A549 (cell line): Measurements from ENCODE around the gene MYLIP. TPM values are rescaled to one million over a fixed set of nuclear protein-coding genes. Genes with fewer than 3 reads are reported as not detected.

Source experiments
- ATAC-seq, 2 experiments: fragments of 200-7000 bp in 1 of 2; fragments of >200 bp in 1 of 2; cut with Nextera tagmentation in 1 of 2; cut with Tn5 transposase in 1 of 2; 3 replicates each; pipeline versions ENCODE4 v1.8.0 to v1.9.1; 2018 to 2020; ENCODE audit warnings: mild to moderate bottlenecking in 1 of 2, moderate library complexity in 1 of 2
- CTCF ChIA-PET: fragments of 300-600 bp; sonication (Branson Sonifier 250); formaldehyde crosslinking; extraction: SDS; loops from one replicate; lab custom pipeline; 2021; ENCODE audit warnings: antibody characterized with exemption, inconsistent platforms; lab: Yijun Ruan, JAX
- POLR2A ChIA-PET: fragments of 350-600 bp; formaldehyde crosslinking; extraction: SDS; loops from one replicate; lab custom pipeline; 2021; ENCODE audit warnings: antibody characterized with exemption, inconsistent platforms; lab: Yijun Ruan, JAX
- DNase-seq, 2 experiments: peaks; one replicate each; pipeline versions ENCODE4 v3.0.0 to v3.0.0-alpha.2; 2011 to 2016; ENCODE audit warnings: low read depth in 1 of 2, low spot score in 1 of 2
- FAIRE-seq: peaks from 2 replicates; lab custom pipeline; 2011; peaks lifted over from hg19 to GRCh38; lab: Jason Lieb, UNC
- H3K27ac ChIP-seq, 2 experiments: fragments of >200 bp; sonication (Bioruptor Twin); formaldehyde crosslinking; 3 replicates each; pipeline ENCODE4 v1.5.1; 2016 to 2017
- H3K4me1 ChIP-seq: fragments of >200 bp; sonication (Bioruptor Twin); formaldehyde crosslinking; 3 replicates; pipeline ENCODE4 v1.6.1; 2016
- H3K4me2 ChIP-seq: fragments of >200 bp; sonication (Bioruptor Twin); formaldehyde crosslinking; 3 replicates; pipeline ENCODE4 v1.6.1; 2016
- H3K4me3 ChIP-seq: fragments of >200 bp; sonication (Bioruptor Twin); formaldehyde crosslinking; 3 replicates; pipeline ENCODE4 v1.5.1; 2016
- H3K9me3 ChIP-seq: fragments of >200 bp; sonication (Bioruptor Twin); formaldehyde crosslinking; 3 replicates; pipeline ENCODE4 v1.6.1; 2016
- CEBPB ChIP-seq, 2 experiments: fragments of >200 bp in 1 of 2; sonication (Bioruptor Twin) in 1 of 2; formaldehyde crosslinking in 1 of 2; IDR thresholded peaks; 2 replicates each; pipeline ENCODE4 v1.6.1; 2012 to 2016
- EP300 ChIP-seq, 2 experiments: fragments of >200 bp; sonication (Bioruptor Twin); formaldehyde crosslinking; IDR thresholded peaks; 2 replicates in 1 of 2; 3 replicates in 1 of 2; pipeline ENCODE4 v1.6.1; 2016 to 2017
- FOXS1 ChIP-seq: fragments of 250-450 bp; sonication (Bioruptor Pico); IDR thresholded peaks from 2 replicates; pipeline ENCODE4 v1.5.0; 2020; ENCODE audit warnings: mild to moderate bottlenecking, moderate library complexity
- GATA3 ChIP-seq: IDR thresholded peaks from 2 replicates; pipeline ENCODE4 v1.6.1; 2012; ENCODE audit warnings: borderline replicate concordance
- HDAC2 ChIP-seq: fragments of 200-600 bp; sonication (generic); IDR thresholded peaks from 2 replicates; pipeline ENCODE4 v1.6.1; 2016
- HOXB13 ChIP-seq: fragments of 250-450 bp; sonication (Bioruptor Pico); IDR thresholded peaks from 2 replicates; pipeline ENCODE4 v1.5.0; 2020; ENCODE audit warnings: low read depth, mild to moderate bottlenecking, moderate library complexity
- JUNB ChIP-seq: fragments of >200 bp; sonication (Bioruptor Twin); formaldehyde crosslinking; IDR thresholded peaks from 2 replicates; pipeline ENCODE4 v1.6.1; 2016
- KDM1A ChIP-seq: fragments of 200-600 bp; sonication (generic); IDR thresholded peaks from 2 replicates; pipeline ENCODE4 v1.6.1; 2016; ENCODE audit warnings: low read depth, mild to moderate bottlenecking
- MYC ChIP-seq: IDR thresholded peaks from 2 replicates; pipeline ENCODE4 v1.6.1; 2012; ENCODE audit warnings: mild to moderate bottlenecking, inconsistent platforms, low read length, improper control_type of control experiment, borderline replicate concordance
- PHF8 ChIP-seq: fragments of 200-600 bp; sonication (generic); IDR thresholded peaks from 2 replicates; pipeline ENCODE4 v1.6.1; 2016; ENCODE audit warnings: low read depth, mild to moderate bottlenecking, antibody characterized with exemption, moderate library complexity, borderline replicate concordance
- POLR2AphosphoS2 ChIP-seq: conservative IDR thresholded peaks from 2 replicates; pipeline ENCODE4 v1.6.1; 2012; ENCODE audit warnings: low read length, improper control_type of control experiment, inconsistent platforms
- RAD21 ChIP-seq, 2 experiments: fragments of >200 bp in 1 of 2; sonication (Bioruptor Twin) in 1 of 2; formaldehyde crosslinking in 1 of 2; IDR thresholded peaks in 1 of 2; conservative IDR thresholded peaks in 1 of 2; 2 replicates in 1 of 2; 3 replicates in 1 of 2; pipeline ENCODE4 v1.6.1; 2012 to 2018; ENCODE audit warnings: inconsistent platforms in 1 of 2
- RARB ChIP-seq: fragments of 250-450 bp; sonication (Bioruptor Pico); IDR thresholded peaks from 2 replicates; pipeline ENCODE4 v1.8.0; 2021; ENCODE audit warnings: mild to moderate bottlenecking, moderate library complexity
- SMC3 ChIP-seq: fragments of >200 bp; sonication (Bioruptor Twin); formaldehyde crosslinking; IDR thresholded peaks from 3 replicates; pipeline ENCODE4 v1.6.1; 2018; ENCODE audit warnings: inconsistent platforms
- WGBS: methylation state at CpG from one replicate; pipeline ENCODE4 v1.1.6; 2017; ENCODE audit errors: missing lambda C conversion rate; 5-methylcytosine and 5-hydroxymethylcytosine counted together
- polyA plus RNA-seq, 4 experiments: library from polyadenylated mRNA; depleted of rRNA in 3 of 4; stranded (reverse); fragments of >200 nt; fragmentation: RNase III in 1 of 4; extraction: RNeasy Plus Mini Kit Qiagen cat#74134 plus additional on column Dnase treatment in 1 of 4; gene quantifications; 2 replicates in 3 of 4; 3 replicates in 1 of 4; pipeline ENCODE4 v1.2.3, GENCODE V29; 2011 to 2017
- TF ChIP-seq, protein P1 (sequence below): fragments of 250-450 bp; sonication (Bioruptor Pico); IDR thresholded peaks from 2 replicates; pipeline ENCODE4 v1.5.0; 2021; ENCODE audit warnings: mild to moderate bottlenecking, moderate library complexity, borderline replicate concordance
- TF ChIP-seq, protein P2 (sequence below): fragments of 150-350 bp; IDR thresholded peaks from 2 replicates; pipeline ENCODE4 v1.6.1; 2014; ENCODE audit warnings: low read depth, mild to moderate bottlenecking, low read length
- TF ChIP-seq, protein P3 (sequence below): fragments of 200-600 bp; sonication (generic); IDR thresholded peaks from 2 replicates; pipeline ENCODE4 v1.6.1; 2016; ENCODE audit warnings: antibody characterized with exemption, mild to moderate bottlenecking, moderate library complexity
- TF ChIP-seq, protein P4 (sequence below): fragments of >200 bp; sonication (Bioruptor Twin); formaldehyde crosslinking; IDR thresholded peaks from 3 replicates; pipeline ENCODE4 v1.5.1; 2016

MYLIP gene
- polyA plus RNA-seq, 2 of the 4 experiments (the other 2 are of a cell fraction): 2.3 to 9.1 TPM

DNA sequence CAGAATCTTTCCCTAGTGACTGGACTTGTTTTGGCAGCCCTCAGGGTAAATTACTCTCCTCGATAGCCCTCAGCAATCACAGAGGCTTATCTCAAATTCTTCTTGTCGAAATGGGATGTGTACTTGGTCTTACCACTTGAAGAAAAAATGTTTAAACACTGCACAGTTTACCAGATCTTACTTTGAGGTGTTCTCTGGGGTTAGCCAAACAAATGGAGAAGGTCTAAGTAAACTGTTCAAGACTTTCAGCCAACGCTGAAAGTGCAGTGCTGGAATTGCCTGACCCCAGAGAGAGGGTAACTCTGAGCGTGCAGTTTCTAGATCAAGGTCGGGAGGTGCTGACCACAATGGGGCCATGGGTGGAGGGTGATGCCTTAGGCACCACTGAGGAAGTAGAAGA is 39.2 kb downstream of the MYLIP start:
- ATAC-seq (no peak), FAIRE-seq (no peak), DNase-seq (no peak)
- Histone ChIP-seq H3K4me1 (no peaks in the 10 kb centered on the region), H3K27ac (no peak overlapping the region), H3K4me3 (no peak overlapping the region), H3K4me2 (no peak overlapping the region), H3K9me3 (no peaks in the 10 kb centered on the region)
- no peak for TF ChIP-seq HDAC2
- TF ChIP-seq, protein P1, sequence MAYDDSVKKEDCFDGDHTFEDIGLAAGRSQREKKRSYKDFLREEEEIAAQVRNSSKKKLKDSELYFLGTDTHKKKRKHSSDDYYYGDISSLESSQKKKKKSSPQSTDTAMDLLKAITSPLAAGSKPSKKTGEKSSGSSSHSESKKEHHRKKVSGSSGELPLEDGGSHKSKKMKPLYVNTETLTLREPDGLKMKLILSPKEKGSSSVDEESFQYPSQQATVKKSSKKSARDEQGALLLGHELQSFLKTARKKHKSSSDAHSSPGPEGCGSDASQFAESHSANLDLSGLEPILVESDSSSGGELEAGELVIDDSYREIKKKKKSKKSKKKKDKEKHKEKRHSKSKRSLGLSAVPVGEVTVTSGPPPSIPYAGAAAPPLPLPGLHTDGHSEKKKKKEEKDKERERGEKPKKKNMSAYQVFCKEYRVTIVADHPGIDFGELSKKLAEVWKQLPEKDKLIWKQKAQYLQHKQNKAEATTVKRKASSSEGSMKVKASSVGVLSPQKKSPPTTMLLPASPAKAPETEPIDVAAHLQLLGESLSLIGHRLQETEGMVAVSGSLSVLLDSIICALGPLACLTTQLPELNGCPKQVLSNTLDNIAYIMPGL (CRISPR knock-in tag): no peak
- no peak for TF ChIP-seq FOXS1 (CRISPR knock-in tag)
- ChIA-PET POLR2A (no interaction called here), CTCF (interaction anchor here (0.7 kb wide), 1 partner anchor 14 kb away, joined by 3 read pairs; no protein-coding TSS in a partner anchor)
- WGBS: 16% methylated on average over 5 of the region's 5 CpGs

DNA sequence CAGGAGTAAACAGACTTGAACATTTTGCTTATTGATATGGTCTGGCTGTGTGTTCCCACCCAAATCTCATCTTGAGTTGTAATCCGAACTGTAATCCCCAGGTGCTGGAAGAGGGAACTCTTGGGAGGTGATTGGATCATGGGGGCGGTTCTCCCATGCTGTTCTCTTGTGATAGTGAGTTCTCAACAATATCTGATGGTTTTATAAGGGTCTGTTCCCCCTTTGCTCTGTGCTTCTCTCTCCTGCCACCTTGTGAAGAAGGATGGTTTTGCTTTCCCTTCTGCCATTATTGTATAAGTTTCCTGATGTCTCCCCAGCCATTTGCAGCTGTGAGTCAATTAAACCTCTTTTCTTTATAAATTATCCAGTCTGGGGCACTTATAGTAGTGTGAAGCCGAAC is 40.0 kb downstream of the MYLIP start:
- WGBS: 9% methylated on average over 3 of the region's 3 CpGs
- ATAC-seq (peak in 1 of 2 experiments; percentile 52; a peak in 3 of 6 replicates), FAIRE-seq (no peak), DNase-seq (peak in 1 of 2 experiments; percentile 16)
- H3K4me2 ChIP-seq: no peak overlapping the region
- no peak overlapping the region for H3K4me3 ChIP-seq
- H3K4me1 ChIP-seq: no peaks in the 10 kb centered on the region
- POLR2A ChIA-PET: interaction anchor here (0.6 kb wide), 1 partner anchor 14 kb away, joined by 5 read pairs; no protein-coding TSS in a partner anchor
- H3K27ac ChIP-seq: no peak overlapping the region
- CTCF ChIA-PET: interaction anchor here (0.6 to 1.4 kb wide), 7 partner anchors 12 to 503 kb away, joined by 3 to 4 read pairs (median 3); partner anchors contain the start of gene MYLIP
- TF ChIP-seq, protein P2, sequence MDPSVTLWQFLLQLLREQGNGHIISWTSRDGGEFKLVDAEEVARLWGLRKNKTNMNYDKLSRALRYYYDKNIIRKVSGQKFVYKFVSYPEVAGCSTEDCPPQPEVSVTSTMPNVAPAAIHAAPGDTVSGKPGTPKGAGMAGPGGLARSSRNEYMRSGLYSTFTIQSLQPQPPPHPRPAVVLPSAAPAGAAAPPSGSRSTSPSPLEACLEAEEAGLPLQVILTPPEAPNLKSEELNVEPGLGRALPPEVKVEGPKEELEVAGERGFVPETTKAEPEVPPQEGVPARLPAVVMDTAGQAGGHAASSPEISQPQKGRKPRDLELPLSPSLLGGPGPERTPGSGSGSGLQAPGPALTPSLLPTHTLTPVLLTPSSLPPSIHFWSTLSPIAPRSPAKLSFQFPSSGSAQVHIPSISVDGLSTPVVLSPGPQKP: no peak
- TF ChIP-seq SMC3 (peak; percentile 18; the same call in 1 of the 3 replicates), MYC (no peak), CEBPB (IDR thresholded peaks at IDR 0.05) (no peak), RAD21 (conservative IDR thresholded peaks at IDR 0.05 in 1 of 2, IDR thresholded peaks at IDR 0.05 in 1 of 2) (peak; percentile 24 to 25; a peak in 3 of 5 replicates), EP300 (IDR thresholded peaks at IDR 0.05) (no peak), JUNB (no peak), HOXB13 (no peak), KDM1A (no peak), RARB (CRISPR knock-in tag) (no peak), PHF8 (no peak), GATA3 (no peak), POLR2AphosphoS2 (no peak)
- TF ChIP-seq, protein P3, sequence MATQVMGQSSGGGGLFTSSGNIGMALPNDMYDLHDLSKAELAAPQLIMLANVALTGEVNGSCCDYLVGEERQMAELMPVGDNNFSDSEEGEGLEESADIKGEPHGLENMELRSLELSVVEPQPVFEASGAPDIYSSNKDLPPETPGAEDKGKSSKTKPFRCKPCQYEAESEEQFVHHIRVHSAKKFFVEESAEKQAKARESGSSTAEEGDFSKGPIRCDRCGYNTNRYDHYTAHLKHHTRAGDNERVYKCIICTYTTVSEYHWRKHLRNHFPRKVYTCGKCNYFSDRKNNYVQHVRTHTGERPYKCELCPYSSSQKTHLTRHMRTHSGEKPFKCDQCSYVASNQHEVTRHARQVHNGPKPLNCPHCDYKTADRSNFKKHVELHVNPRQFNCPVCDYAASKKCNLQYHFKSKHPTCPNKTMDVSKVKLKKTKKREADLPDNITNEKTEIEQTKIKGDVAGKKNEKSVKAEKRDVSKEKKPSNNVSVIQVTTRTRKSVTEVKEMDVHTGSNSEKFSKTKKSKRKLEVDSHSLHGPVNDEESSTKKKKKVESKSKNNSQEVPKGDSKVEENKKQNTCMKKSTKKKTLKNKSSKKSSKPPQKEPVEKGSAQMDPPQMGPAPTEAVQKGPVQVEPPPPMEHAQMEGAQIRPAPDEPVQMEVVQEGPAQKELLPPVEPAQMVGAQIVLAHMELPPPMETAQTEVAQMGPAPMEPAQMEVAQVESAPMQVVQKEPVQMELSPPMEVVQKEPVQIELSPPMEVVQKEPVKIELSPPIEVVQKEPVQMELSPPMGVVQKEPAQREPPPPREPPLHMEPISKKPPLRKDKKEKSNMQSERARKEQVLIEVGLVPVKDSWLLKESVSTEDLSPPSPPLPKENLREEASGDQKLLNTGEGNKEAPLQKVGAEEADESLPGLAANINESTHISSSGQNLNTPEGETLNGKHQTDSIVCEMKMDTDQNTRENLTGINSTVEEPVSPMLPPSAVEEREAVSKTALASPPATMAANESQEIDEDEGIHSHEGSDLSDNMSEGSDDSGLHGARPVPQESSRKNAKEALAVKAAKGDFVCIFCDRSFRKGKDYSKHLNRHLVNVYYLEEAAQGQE: no peak
- TF ChIP-seq, protein P4, sequence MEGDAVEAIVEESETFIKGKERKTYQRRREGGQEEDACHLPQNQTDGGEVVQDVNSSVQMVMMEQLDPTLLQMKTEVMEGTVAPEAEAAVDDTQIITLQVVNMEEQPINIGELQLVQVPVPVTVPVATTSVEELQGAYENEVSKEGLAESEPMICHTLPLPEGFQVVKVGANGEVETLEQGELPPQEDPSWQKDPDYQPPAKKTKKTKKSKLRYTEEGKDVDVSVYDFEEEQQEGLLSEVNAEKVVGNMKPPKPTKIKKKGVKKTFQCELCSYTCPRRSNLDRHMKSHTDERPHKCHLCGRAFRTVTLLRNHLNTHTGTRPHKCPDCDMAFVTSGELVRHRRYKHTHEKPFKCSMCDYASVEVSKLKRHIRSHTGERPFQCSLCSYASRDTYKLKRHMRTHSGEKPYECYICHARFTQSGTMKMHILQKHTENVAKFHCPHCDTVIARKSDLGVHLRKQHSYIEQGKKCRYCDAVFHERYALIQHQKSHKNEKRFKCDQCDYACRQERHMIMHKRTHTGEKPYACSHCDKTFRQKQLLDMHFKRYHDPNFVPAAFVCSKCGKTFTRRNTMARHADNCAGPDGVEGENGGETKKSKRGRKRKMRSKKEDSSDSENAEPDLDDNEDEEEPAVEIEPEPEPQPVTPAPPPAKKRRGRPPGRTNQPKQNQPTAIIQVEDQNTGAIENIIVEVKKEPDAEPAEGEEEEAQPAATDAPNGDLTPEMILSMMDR: peak; percentile 16; the same call in 1 of the 3 replicates
- no peaks in the 10 kb centered on the region for H3K9me3 ChIP-seq
